ENCODE measurements around the gene TEX2.

DNA sequence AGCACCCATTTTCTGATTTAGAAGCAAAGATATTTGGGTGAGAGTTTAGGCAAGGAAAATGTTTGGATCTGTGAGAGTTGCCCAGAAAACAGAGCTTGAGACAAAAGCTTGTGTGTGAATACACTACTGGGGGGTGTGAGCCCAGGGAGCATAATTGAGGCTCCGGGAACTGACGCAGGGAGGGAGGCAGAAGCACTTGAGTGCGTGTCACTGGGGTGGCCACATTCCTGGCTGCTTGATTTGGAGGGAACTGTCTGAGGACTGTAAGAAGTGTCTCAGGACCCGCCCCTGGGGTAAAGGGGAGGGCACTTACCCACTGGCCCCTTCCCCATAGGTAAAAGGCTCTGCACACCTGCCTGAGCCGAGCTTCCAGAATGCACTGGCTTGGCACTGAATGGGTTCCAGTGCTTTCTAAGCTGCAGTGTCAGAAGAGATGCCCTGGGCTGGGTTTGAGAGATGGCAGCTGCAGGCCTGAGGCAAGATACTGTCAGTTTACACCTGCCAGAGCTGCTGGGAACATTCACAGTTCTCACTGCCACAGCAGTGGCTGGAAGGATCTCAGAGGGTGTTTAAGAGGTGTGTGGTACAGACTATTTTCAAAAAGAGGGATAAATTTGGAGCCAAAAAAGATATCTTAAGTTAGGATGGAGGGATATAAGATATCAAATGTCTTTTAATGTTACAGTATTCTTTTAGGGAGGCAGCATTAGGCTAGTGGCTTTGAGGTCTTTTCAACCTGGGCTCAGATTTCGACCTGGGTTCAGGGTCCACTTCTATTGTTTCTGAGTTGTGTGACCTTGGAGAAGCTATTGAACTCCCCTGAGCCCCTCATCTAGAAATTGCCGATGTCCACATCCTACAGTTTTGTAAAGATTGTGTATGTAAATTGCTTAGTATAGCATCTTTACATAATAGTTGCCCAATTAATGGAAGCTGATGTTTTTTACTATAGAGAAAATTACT, 6.9 kb upstream of the TEX2 start:
- TF ChIP-seq POLR2AphosphoS5 (IDR thresholded peaks at IDR 0.05), result no peak
- TF ChIP-seq, protein P1, sequence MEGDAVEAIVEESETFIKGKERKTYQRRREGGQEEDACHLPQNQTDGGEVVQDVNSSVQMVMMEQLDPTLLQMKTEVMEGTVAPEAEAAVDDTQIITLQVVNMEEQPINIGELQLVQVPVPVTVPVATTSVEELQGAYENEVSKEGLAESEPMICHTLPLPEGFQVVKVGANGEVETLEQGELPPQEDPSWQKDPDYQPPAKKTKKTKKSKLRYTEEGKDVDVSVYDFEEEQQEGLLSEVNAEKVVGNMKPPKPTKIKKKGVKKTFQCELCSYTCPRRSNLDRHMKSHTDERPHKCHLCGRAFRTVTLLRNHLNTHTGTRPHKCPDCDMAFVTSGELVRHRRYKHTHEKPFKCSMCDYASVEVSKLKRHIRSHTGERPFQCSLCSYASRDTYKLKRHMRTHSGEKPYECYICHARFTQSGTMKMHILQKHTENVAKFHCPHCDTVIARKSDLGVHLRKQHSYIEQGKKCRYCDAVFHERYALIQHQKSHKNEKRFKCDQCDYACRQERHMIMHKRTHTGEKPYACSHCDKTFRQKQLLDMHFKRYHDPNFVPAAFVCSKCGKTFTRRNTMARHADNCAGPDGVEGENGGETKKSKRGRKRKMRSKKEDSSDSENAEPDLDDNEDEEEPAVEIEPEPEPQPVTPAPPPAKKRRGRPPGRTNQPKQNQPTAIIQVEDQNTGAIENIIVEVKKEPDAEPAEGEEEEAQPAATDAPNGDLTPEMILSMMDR (IDR thresholded peaks at IDR 0.05), result no peak
